Tibial artery (tissue), 4 donors: ENCODE results near the gene MED14.

Source experiments
- DNase-seq, 2 donors: peaks; one replicate each; pipeline ENCODE4 v3.0.0-alpha.2; 2019
- H3K27ac ChIP-seq, 2 donors: fragments of 200-600 bp; sonication (generic) in 1 of 2; 1 replicate in 1 of 2; 2 replicates in 1 of 2; pipeline ENCODE4 v1.5.1; 2018 to 2019; ENCODE audit warnings: mild to moderate bottlenecking in 1 of 2
- H3K27me3 ChIP-seq, 2 donors: fragments of 200-600 bp; sonication (generic) in 1 of 2; one replicate each; pipeline versions ENCODE4 v1.5.1 to v1.6.0; 2016 to 2019
- H3K36me3 ChIP-seq, 3 donors: fragments of 200-600 bp; sonication (generic) in 2 of 3; one replicate each; pipeline ENCODE4 v1.5.1; 2016 to 2019; ENCODE audit warnings: mild to moderate bottlenecking in 2 of 3
- H3K4me1 ChIP-seq, 4 donors: fragments of 200-600 bp; sonication (generic) in 2 of 4; 1 replicate in 3 of 4; 2 replicates in 1 of 4; pipeline ENCODE4 v1.5.1; 2016 to 2019
- H3K4me3 ChIP-seq, 2 donors: fragments of 200-600 bp; sonication (generic) in 1 of 2; 1 replicate in 1 of 2; 2 replicates in 1 of 2; pipeline ENCODE4 v1.5.1; 2018 to 2019; ENCODE audit warnings: mild to moderate bottlenecking in 2 of 2
- H3K9me3 ChIP-seq, 3 donors: fragments of 200-600 bp; sonication (generic) in 1 of 3; one replicate each; pipeline ENCODE4 v1.5.1; 2016 to 2019
- intact Hi-C: fragments of 100-400 bp; cut with DNase I; formaldehyde crosslinking; loops from one replicate; pipeline ENCODE4 v1.15.0; 2023; ENCODE audit warnings: low total_unique reads
- TF ChIP-seq, protein P1 (sequence below), 2 experiments: fragments of 200-600 bp in 1 of 2; fragments of 450-650 bp in 1 of 2; IDR thresholded peaks; one replicate each; pipeline ENCODE4 v1.5.1; 2017 to 2019; ENCODE audit warnings: antibody characterized with exemption in 2 of 2, mild to moderate bottlenecking in 1 of 2, moderate library complexity in 1 of 2

The MED14 gene

DNA sequence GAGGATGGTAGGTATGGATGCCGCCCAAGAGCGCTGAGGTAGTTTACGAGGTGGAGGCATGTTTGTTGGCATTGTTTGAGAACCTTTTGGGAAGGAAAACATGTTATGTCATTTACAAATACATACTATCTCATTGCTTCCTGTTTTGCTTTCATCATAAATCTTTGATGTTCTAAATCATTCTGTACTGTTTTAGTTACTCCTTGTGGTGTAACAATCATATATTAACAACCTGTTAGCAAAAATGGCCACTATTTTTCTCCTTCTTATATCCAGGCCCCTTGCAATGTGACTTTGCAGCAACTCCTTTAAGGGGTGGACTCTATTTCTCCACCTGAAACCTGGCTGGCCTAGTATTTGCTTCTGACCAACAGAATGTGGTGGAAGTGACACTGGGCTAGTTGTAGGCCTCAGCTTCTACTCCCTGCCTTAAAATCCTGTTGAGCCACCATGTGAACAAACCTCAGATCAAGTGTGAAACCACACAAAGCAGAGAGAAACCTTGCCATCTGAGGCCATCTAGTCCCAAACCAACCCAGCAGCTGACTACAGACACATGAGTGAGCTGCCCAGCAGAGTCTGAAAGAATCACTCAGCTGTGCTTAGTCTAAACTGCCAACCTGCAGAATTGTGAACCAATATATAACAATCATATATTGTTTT lies 72.1 kb downstream of the MED14 start:
- TF ChIP-seq, protein P1, sequence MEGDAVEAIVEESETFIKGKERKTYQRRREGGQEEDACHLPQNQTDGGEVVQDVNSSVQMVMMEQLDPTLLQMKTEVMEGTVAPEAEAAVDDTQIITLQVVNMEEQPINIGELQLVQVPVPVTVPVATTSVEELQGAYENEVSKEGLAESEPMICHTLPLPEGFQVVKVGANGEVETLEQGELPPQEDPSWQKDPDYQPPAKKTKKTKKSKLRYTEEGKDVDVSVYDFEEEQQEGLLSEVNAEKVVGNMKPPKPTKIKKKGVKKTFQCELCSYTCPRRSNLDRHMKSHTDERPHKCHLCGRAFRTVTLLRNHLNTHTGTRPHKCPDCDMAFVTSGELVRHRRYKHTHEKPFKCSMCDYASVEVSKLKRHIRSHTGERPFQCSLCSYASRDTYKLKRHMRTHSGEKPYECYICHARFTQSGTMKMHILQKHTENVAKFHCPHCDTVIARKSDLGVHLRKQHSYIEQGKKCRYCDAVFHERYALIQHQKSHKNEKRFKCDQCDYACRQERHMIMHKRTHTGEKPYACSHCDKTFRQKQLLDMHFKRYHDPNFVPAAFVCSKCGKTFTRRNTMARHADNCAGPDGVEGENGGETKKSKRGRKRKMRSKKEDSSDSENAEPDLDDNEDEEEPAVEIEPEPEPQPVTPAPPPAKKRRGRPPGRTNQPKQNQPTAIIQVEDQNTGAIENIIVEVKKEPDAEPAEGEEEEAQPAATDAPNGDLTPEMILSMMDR (IDR thresholded peaks at IDR 0.05), result no peak
- no peaks in the 10 kb centered on the region for H3K4me1 ChIP-seq
- H3K36me3 ChIP-seq, result peaks cover 0 to 57% (median 17%) of the 10 kb centered on the region in 3 donors
- H3K27ac ChIP-seq, result no peak overlapping the region
- H3K9me3 ChIP-seq, result no peaks in the 10 kb centered on the region
- no peak overlapping the region for H3K4me3 ChIP-seq
- H3K27me3 ChIP-seq, result no peaks in the 10 kb centered on the region
- intact Hi-C loops, result no loop called here
- no peak for DNase-seq

DNA sequence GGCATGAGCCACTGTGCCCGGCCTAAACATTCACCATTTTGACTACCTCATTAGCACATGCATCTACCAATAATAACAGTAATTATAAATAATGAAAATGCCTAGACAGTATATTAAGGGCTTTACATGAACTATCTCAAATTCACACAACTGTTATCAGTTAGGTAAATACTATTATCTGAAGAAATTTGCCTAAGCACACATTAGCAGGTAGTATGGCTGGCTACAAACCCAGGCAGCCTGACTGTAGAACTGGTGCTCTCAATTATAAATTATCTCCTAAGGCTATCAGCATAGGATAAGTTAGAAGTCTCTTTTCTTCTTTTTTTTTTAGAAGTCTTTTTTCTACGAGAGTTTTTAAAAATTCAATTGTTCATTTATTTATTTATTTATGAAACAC lies 73.9 kb downstream of the MED14 start:
- no peak overlapping the region for H3K27ac ChIP-seq
- no peak for DNase-seq
- peaks cover 0 to 62% (median 23%) of the 10 kb centered on the region in 3 donors for H3K36me3 ChIP-seq

DNA sequence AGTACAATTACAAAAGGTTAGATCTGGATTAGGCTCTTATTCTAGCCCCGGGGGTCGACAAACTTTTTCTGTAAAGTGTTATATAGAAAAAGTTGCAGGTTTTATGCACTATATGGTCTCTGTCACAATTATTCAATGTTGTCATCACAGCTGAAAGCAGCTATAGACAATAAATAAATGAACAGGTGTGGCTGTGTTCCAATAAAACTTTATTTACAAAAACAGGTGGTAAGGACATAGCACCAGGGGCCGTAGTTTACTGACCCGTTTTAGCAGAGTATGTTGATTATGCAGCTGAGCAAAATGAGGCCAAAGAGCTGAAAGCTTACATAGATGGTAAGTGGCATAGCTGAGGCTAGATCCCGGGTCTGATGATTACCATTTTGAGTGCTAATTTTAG lies 75.0 kb downstream of the MED14 start:
- DNase-seq, result no peak
- H3K4me1 ChIP-seq, result no peaks in the 10 kb centered on the region
- intact Hi-C loops, result no loop called here
- H3K27me3 ChIP-seq, result no peaks in the 10 kb centered on the region
- no peak overlapping the region for H3K27ac ChIP-seq
- peaks cover 0 to 50% (median 23%) of the 10 kb centered on the region in 3 donors for H3K36me3 ChIP-seq
- no peak overlapping the region for H3K4me3 ChIP-seq
- TF ChIP-seq, protein P1 (IDR thresholded peaks at IDR 0.05), result no peak
- no peaks in the 10 kb centered on the region for H3K9me3 ChIP-seq

More for the DNA sequence above, 73.9 kb downstream of the MED14 start:
- Histone ChIP-seq H3K27me3 (no peaks in the 10 kb centered on the region), H3K9me3 (no peaks in the 10 kb centered on the region), H3K4me1 (no peaks in the 10 kb centered on the region), H3K4me3 (no peak overlapping the region)
- intact Hi-C loops, result no loop called here
- TF ChIP-seq, protein P1 (IDR thresholded peaks at IDR 0.05), result no peak

DNA sequence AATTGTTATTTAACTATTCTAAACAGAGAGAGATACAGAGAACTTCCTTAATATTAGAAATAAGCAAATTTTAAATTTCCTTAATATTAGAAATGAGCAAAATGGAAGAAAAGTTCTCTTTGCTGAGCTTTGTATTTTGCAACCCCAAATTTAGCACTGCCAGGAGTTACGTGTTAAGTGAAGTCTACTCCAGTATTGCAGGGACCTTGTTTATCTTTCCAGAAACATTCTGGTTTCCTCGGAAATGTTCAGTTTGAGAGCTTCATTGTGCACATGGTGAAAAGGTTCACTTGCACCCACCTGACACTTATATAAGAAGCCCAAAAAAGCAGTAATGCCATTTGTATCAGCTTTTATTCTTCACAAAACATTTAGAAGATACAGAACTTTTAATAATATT lies 81.8 kb downstream of the MED14 start:
- intact Hi-C loops, result loop anchor here (2.0 kb wide), 1 partner anchor 139 kb away; no protein-coding TSS in a partner anchor
- Histone ChIP-seq H3K27me3 (no peaks in the 10 kb centered on the region), H3K9me3 (no peaks in the 10 kb centered on the region), H3K27ac (peak overlapping the region; percentile 6 to 43), H3K4me1 (peaks cover 0 to 7% (median 0%) of the 10 kb centered on the region in 4 donors), H3K4me3 (no peak overlapping the region), H3K36me3 (peaks cover 0 to 19% (median 13%) of the 10 kb centered on the region in 3 donors)
- DNase-seq, result no peak
- TF ChIP-seq, protein P1 (IDR thresholded peaks at IDR 0.05), result no peak

DNA sequence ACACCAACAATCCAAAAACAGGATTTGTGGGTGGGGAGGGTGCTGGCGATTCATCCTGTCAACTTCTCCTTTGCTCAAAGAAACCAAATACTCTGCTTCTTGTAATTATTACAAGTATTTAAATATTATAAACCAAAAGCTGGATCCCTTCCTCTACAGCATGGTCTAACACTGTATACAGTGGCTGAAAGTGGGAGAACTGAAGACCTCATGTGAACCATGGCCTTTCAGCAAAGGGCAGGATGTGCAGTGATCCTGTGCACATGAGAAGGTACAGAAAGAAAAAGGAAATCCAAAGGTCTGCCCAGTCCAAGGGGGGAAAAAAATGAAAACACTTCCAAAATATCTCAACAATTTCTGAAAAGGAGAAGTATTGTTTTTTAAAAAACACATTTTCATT lies 82.7 kb downstream of the MED14 start:
- no peaks in the 10 kb centered on the region for H3K9me3 ChIP-seq
- TF ChIP-seq, protein P1 (IDR thresholded peaks at IDR 0.05), result no peak
- H3K4me1 ChIP-seq, result peaks cover 0 to 12% (median 3%) of the 10 kb centered on the region in 4 donors
- H3K36me3 ChIP-seq, result peaks cover 0 to 10% (median 6%) of the 10 kb centered on the region in 3 donors
- DNase-seq, result no peak
- H3K27ac ChIP-seq, result peak overlapping the region in 1 of 2 donors; percentile 43
- intact Hi-C loops, result loop anchor here (2.0 kb wide), 1 partner anchor 140 kb away; no protein-coding TSS in a partner anchor
- no peaks in the 10 kb centered on the region for H3K27me3 ChIP-seq
- H3K4me3 ChIP-seq, result no peak overlapping the region
